Measurements from ENCODE around the gene ZNF316.
"Not testable (repeated sequence)": the region's sequence is repeated elsewhere in the genome, so short reads cannot be mapped to it uniquely, and the experiment has no call there.

ZNF316 gene

GRCh38 chr7:6634021-6634420 lies 3.1 kb upstream of the ZNF316 start:
- Histone ChIP-seq H3K27me3 (replicated peaks; ENCODE audit: control insufficient read depth, insufficient read depth, low read length) (no peaks in the 10 kb centered on the region), H3K4me3 (replicated peaks; ENCODE audit: low read depth, low read length) (no peak overlapping the region), H3K36me3 (ENCODE audit: control insufficient read depth, insufficient read depth, low read length) (no peaks in the 10 kb centered on the region; the same call in 1 of the 2 replicates)
- TF ChIP-seq, protein P1, sequence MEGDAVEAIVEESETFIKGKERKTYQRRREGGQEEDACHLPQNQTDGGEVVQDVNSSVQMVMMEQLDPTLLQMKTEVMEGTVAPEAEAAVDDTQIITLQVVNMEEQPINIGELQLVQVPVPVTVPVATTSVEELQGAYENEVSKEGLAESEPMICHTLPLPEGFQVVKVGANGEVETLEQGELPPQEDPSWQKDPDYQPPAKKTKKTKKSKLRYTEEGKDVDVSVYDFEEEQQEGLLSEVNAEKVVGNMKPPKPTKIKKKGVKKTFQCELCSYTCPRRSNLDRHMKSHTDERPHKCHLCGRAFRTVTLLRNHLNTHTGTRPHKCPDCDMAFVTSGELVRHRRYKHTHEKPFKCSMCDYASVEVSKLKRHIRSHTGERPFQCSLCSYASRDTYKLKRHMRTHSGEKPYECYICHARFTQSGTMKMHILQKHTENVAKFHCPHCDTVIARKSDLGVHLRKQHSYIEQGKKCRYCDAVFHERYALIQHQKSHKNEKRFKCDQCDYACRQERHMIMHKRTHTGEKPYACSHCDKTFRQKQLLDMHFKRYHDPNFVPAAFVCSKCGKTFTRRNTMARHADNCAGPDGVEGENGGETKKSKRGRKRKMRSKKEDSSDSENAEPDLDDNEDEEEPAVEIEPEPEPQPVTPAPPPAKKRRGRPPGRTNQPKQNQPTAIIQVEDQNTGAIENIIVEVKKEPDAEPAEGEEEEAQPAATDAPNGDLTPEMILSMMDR (IDR thresholded peaks at IDR 0.05; ENCODE audit: insufficient read depth, low read length, poor library complexity, severe bottlenecking), result no peak
- no peak for DNase-seq (ENCODE audit: extremely low read depth, insufficient read length)

- H3K27me3 ChIP-seq (replicated peaks; ENCODE audit: control insufficient read depth, insufficient read depth, low read length); H3K36me3 ChIP-seq (ENCODE audit: control insufficient read depth, insufficient read depth, low read length); DNase-seq (ENCODE audit: extremely low read depth, insufficient read length); H3K4me3 ChIP-seq (replicated peaks; ENCODE audit: low read depth, low read length): not testable (repeated sequence)
Observed at GRCh38 chr7:6634971-6635370, 2.1 kb upstream of the ZNF316 start.

- Histone ChIP-seq H3K27me3 (replicated peaks; ENCODE audit: control insufficient read depth, insufficient read depth, low read length) (no peaks in the 10 kb centered on the region), H3K36me3 (ENCODE audit: control insufficient read depth, insufficient read depth, low read length) (peaks cover 6% of the 10 kb centered on the region), H3K4me3 (replicated peaks; ENCODE audit: low read depth, low read length) (peak overlapping the region; percentile 68)
- TF ChIP-seq, protein P1 (IDR thresholded peaks at IDR 0.05; ENCODE audit: insufficient read depth, low read length, poor library complexity, severe bottlenecking), result peak; percentile 68
- peak; percentile 85 for DNase-seq (ENCODE audit: extremely low read depth, insufficient read length)
Observed at GRCh38 chr7:6637544-6638229, 569 bp downstream of the ZNF316 start.

DNA sequence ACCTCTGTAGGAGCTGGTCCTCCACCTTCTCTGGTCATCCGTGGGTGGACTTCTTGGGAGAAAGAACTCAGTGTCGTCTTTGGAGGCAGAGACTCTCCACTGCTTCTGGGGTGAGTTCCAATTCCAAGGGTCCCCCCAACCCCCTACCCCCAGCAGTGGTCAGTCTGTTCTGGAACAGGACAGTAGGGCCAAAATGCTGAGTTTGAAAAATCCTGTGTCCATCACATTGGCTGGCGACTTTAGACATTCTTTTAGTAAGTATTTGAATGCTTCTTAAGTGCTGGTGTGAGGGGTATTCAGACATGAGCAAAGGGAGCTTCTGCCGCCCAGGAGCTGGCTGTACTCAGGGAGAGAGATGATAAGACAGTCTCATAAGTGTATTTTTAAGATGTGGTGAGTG lies 1.9 kb downstream of the ZNF316 start:
- TF ChIP-seq, protein P1 (IDR thresholded peaks at IDR 0.05; ENCODE audit: insufficient read depth, low read length, poor library complexity, severe bottlenecking), result no peak
- Histone ChIP-seq H3K27me3 (replicated peaks; ENCODE audit: control insufficient read depth, insufficient read depth, low read length) (no peaks in the 10 kb centered on the region), H3K4me3 (replicated peaks; ENCODE audit: low read depth, low read length) (no peak overlapping the region), H3K36me3 (ENCODE audit: control insufficient read depth, insufficient read depth, low read length) (peaks cover 19% of the 10 kb centered on the region)
- no peak for DNase-seq (ENCODE audit: extremely low read depth, insufficient read length)

GRCh38 chr7:6639627-6640026 lies 2.5 kb downstream of the ZNF316 start:
- TF ChIP-seq, protein P1 (IDR thresholded peaks at IDR 0.05; ENCODE audit: insufficient read depth, low read length, poor library complexity, severe bottlenecking), result no peak
- DNase-seq (ENCODE audit: extremely low read depth, insufficient read length), result no peak
- Histone ChIP-seq H3K4me3 (replicated peaks; ENCODE audit: low read depth, low read length) (no peak overlapping the region), H3K36me3 (ENCODE audit: control insufficient read depth, insufficient read depth, low read length) (peaks cover 23% of the 10 kb centered on the region), H3K27me3 (replicated peaks; ENCODE audit: control insufficient read depth, insufficient read depth, low read length) (no peaks in the 10 kb centered on the region)

DNA sequence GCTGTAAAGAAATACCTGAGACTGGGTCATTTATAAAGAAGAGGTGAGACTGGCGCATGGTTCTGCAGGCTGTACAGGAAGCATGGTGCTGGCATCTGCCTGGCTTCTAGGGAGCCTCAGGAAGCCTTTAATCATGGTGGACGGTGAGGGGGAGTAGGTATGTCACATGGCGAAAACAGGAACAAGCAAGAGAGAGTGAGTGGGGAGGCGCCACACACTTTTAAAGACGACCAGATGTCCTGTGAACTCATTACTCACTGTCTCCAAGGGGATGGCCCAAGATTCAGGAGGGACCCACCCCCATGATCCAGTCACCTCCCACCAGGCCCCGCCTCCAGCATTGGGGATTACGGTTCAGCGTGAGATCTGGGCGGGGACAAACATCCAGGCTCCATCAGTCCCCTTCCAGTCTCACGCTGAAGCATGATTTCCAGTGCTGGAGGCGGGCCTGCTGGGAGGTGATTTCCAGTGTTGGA lies 3.2 kb downstream of the ZNF316 start:
- DNase-seq (ENCODE audit: extremely low read depth, insufficient read length), result no peak

More for the DNA sequence above, 3.2 kb downstream of the ZNF316 start:
- Histone ChIP-seq H3K4me3 (replicated peaks; ENCODE audit: low read depth, low read length) (no peak overlapping the region), H3K36me3 (ENCODE audit: control insufficient read depth, insufficient read depth, low read length) (peaks cover 29% of the 10 kb centered on the region), H3K27me3 (replicated peaks; ENCODE audit: control insufficient read depth, insufficient read depth, low read length) (no peaks in the 10 kb centered on the region)
- TF ChIP-seq, protein P1 (IDR thresholded peaks at IDR 0.05; ENCODE audit: insufficient read depth, low read length, poor library complexity, severe bottlenecking), result no peak

Data from GM06990 (cell line).